ENCODE measurements around the gene RAP1B.

Gene RAP1B

GRCh38 chr12:68610370-68611093, at the start of gene RAP1B:
RAP1B (plus strand) TSS chr12:68610899; CDS start chr12:68648725, 37,826 bp downstream.
- H3K27ac ChIP-seq: peak within 1 kb of the TSS; percentile 85
- peak; percentile 50 for DNase-seq (ENCODE audit: low read depth, low spot score)

GRCh38 chr12:68561830-68562229, 48.9 kb upstream of the RAP1B start:
- no peak overlapping the region for H3K27ac ChIP-seq

GRCh38 chr12:68564166-68564565, 46.5 kb upstream of the RAP1B start:
- H3K27ac ChIP-seq: no peak overlapping the region
- no peak for DNase-seq (ENCODE audit: low read depth, low spot score)

More at GRCh38 chr12:68561830-68562229, 48.9 kb upstream of the RAP1B start:
- no peak for DNase-seq (ENCODE audit: low read depth, low spot score)

- peak; percentile 50 for DNase-seq (ENCODE audit: low read depth, low spot score)
- H3K27ac ChIP-seq: no peak overlapping the region
Observed at GRCh38 chr12:68565391-68565903, 45.3 kb upstream of the RAP1B start.

GRCh38 chr12:68568922-68569569, 41.7 kb upstream of the RAP1B start:
- DNase-seq (ENCODE audit: low read depth, low spot score): no peak
- no peak overlapping the region for H3K27ac ChIP-seq

GRCh38 chr12:68572661-68573060, 38.0 kb upstream of the RAP1B start:
- DNase-seq (ENCODE audit: low read depth, low spot score): no peak
- no peak overlapping the region for H3K27ac ChIP-seq

- no peak for DNase-seq (ENCODE audit: low read depth, low spot score)
Observed at GRCh38 chr12:68573406-68573805, 37.3 kb upstream of the RAP1B start.

GRCh38 chr12:68577949-68578348, 32.8 kb upstream of the RAP1B start:
- no peak for DNase-seq (ENCODE audit: low read depth, low spot score)
- H3K27ac ChIP-seq: no peak overlapping the region

More at GRCh38 chr12:68573406-68573805, 37.3 kb upstream of the RAP1B start:
- no peak overlapping the region for H3K27ac ChIP-seq

- H3K27ac ChIP-seq: no peak overlapping the region
- no peak for DNase-seq (ENCODE audit: low read depth, low spot score)
Observed at GRCh38 chr12:68578765-68579164, 31.9 kb upstream of the RAP1B start.

GRCh38 chr12:68579254-68579653, 31.4 kb upstream of the RAP1B start:
- no peak overlapping the region for H3K27ac ChIP-seq
- no peak for DNase-seq (ENCODE audit: low read depth, low spot score)

- DNase-seq (ENCODE audit: low read depth, low spot score): no peak
- no peak overlapping the region for H3K27ac ChIP-seq
Observed at GRCh38 chr12:68580911-68581310, 29.8 kb upstream of the RAP1B start.

GRCh38 chr12:68581926-68582325, 28.8 kb upstream of the RAP1B start:
- no peak overlapping the region for H3K27ac ChIP-seq
- no peak for DNase-seq (ENCODE audit: low read depth, low spot score)

- no peak for DNase-seq (ENCODE audit: low read depth, low spot score)
Observed at GRCh38 chr12:68585966-68586365, 24.7 kb upstream of the RAP1B start.

GRCh38 chr12:68587448-68587873, 23.2 kb upstream of the RAP1B start:
- no peak for DNase-seq (ENCODE audit: low read depth, low spot score)
- no peak overlapping the region for H3K27ac ChIP-seq

More at GRCh38 chr12:68585966-68586365, 24.7 kb upstream of the RAP1B start:
- no peak overlapping the region for H3K27ac ChIP-seq

- no peak overlapping the region for H3K27ac ChIP-seq
- no peak for DNase-seq (ENCODE audit: low read depth, low spot score)
Observed at GRCh38 chr12:68589194-68589593, 21.5 kb upstream of the RAP1B start.

- no peak for DNase-seq (ENCODE audit: low read depth, low spot score)
- H3K27ac ChIP-seq: no peak overlapping the region
Observed at GRCh38 chr12:68591734-68592418, 18.8 kb upstream of the RAP1B start.

- DNase-seq (ENCODE audit: low read depth, low spot score): no peak
Observed at GRCh38 chr12:68595241-68595640, 15.5 kb upstream of the RAP1B start.

GRCh38 chr12:68601767-68602166, 8.9 kb upstream of the RAP1B start:
- no peak overlapping the region for H3K27ac ChIP-seq
- DNase-seq (ENCODE audit: low read depth, low spot score): no peak

More at GRCh38 chr12:68595241-68595640, 15.5 kb upstream of the RAP1B start:
- H3K27ac ChIP-seq: no peak overlapping the region

- DNase-seq (ENCODE audit: low read depth, low spot score): no peak
- no peak overlapping the region for H3K27ac ChIP-seq
Observed at GRCh38 chr12:68602720-68603119, 8.0 kb upstream of the RAP1B start.

- DNase-seq (ENCODE audit: low read depth, low spot score): no peak
Observed at GRCh38 chr12:68608191-68608590, 2.5 kb upstream of the RAP1B start.

GRCh38 chr12:68609998-68610369, 715 bp upstream of the RAP1B start:
- peak overlapping the region; percentile 85 for H3K27ac ChIP-seq
- no peak for DNase-seq (ENCODE audit: low read depth, low spot score)

More at GRCh38 chr12:68608191-68608590, 2.5 kb upstream of the RAP1B start:
- no peak overlapping the region for H3K27ac ChIP-seq
